Colonic mucosa (tissue), 4 donors: ENCODE results near the gene GP1BA. TPM values are rescaled to one million over a fixed set of nuclear protein-coding genes. Genes with fewer than 3 reads are reported as not detected.
"Not testable (repeated sequence)": the region's sequence is repeated elsewhere in the genome, so short reads cannot be mapped to it uniquely, and the experiment has no call there.

Source experiments
- DNase-seq: peaks from one replicate; pipeline ENCODE4 v3.0.0-alpha.2; 2020
- H3K27ac ChIP-seq: fragments of 200-600 bp; one replicate; pipeline ENCODE4 v1.8.0; 2021
- H3K27me3 ChIP-seq: fragments of 200-600 bp; one replicate; pipeline ENCODE4 v1.8.0; 2021
- H3K36me3 ChIP-seq: fragments of 200-600 bp; one replicate; pipeline ENCODE4 v1.8.0; 2021
- H3K4me1 ChIP-seq: fragments of 200-600 bp; one replicate; pipeline ENCODE4 v1.8.0; 2021; ENCODE audit warnings: mild to moderate bottlenecking
- H3K4me3 ChIP-seq: fragments of 200-600 bp; one replicate; pipeline ENCODE4 v1.8.0; 2021
- H3K9ac ChIP-seq, 2 donors: one replicate each; pipeline ENCODE4 v1.7.0; 2013; ENCODE audit warnings: control low read depth in 2 of 2, low read depth in 2 of 2, low read length in 2 of 2
- H3K9me3 ChIP-seq: fragments of 200-600 bp; one replicate; pipeline ENCODE4 v1.8.0; 2021
- intact Hi-C: fragments of 100-400 bp; cut with DNase I; formaldehyde crosslinking; loops from one replicate; pipeline ENCODE4 v1.14.1; 2022
- total RNA-seq, 2 donors: library from RNA; stranded (reverse); fragmentation: NEBNext Ultra II Directional in 1 of 2; extraction: Animal tissue kit (Norgen Biotek cat#: 25700) in 1 of 2; gene quantifications; one replicate each; pipeline ENCODE4 v1.2.1, GENCODE V29; 2021
- TF ChIP-seq, protein P1 (sequence below): fragments of 200-600 bp; IDR thresholded peaks from one replicate; pipeline ENCODE4 v1.8.0; 2022; ENCODE audit warnings: antibody characterized with exemption, mild to moderate bottlenecking
- donor health status: healthy.
- donor health status: DM: no; HTN: no; CAD: no.
- donor health status: DM: no; HTN: no; CAD: no.

Gene GP1BA
- total RNA-seq, 2 donors from 2014 or later, result not detected

DNA sequence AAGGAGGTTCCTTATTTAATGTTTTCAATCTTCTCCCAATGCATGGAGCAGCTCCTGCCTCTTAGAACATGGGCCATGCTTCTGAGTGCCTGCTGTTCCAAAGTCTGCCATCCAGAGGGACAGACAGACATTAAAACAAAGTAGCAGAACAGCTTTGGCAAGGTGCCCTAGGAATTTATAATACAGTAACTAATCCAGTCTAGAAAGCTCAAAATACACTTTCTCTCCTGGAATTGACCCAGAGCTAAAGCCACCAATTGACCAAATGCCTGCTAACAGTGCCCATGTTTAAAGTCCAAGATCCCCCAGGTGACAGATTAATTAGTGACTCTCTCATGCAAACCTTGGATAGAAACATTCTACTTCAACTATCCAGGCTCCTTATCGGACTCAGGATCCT is 18.1 kb upstream of the GP1BA start:
- Histone ChIP-seq H3K4me1 (no peaks in the 10 kb centered on the region), H3K9ac (no peak overlapping the region), H3K27ac (no peak overlapping the region), H3K4me3 (no peak overlapping the region), H3K36me3 (no peaks in the 10 kb centered on the region), H3K9me3 (no peaks in the 10 kb centered on the region), H3K27me3 (no peaks in the 10 kb centered on the region)
- no peak for DNase-seq
- TF ChIP-seq, protein P1, sequence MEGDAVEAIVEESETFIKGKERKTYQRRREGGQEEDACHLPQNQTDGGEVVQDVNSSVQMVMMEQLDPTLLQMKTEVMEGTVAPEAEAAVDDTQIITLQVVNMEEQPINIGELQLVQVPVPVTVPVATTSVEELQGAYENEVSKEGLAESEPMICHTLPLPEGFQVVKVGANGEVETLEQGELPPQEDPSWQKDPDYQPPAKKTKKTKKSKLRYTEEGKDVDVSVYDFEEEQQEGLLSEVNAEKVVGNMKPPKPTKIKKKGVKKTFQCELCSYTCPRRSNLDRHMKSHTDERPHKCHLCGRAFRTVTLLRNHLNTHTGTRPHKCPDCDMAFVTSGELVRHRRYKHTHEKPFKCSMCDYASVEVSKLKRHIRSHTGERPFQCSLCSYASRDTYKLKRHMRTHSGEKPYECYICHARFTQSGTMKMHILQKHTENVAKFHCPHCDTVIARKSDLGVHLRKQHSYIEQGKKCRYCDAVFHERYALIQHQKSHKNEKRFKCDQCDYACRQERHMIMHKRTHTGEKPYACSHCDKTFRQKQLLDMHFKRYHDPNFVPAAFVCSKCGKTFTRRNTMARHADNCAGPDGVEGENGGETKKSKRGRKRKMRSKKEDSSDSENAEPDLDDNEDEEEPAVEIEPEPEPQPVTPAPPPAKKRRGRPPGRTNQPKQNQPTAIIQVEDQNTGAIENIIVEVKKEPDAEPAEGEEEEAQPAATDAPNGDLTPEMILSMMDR, result no peak
- intact Hi-C loops, result loop anchor here (10.0 kb wide), 1 partner anchor 141 kb away; no protein-coding TSS in a partner anchor

DNA sequence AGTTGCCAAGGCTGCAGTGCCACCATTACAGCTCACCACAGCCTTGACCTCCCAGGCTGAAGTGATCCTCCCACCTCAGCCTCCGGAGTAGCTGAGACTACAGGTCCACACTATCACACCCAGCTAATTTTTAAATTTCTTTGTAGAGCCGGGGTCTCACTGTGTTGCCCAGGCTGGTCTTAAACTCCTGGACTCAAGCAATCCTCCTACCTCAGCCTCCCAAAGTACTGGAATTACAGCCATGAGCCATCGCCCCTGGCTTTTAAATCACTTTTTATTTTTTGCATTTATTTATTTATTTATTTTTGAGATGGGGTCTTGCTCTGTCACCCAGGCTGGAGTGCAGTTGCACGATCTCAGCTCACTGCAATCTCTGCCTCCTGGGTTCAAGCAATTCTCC is 17.5 kb upstream of the GP1BA start:
- not testable (repeated sequence) for H3K27me3 ChIP-seq, H3K27ac ChIP-seq, H3K4me1 ChIP-seq, H3K9me3 ChIP-seq, H3K4me3 ChIP-seq, DNase-seq, H3K36me3 ChIP-seq, H3K9ac ChIP-seq
- intact Hi-C loops, result loop anchor here (10.0 kb wide), 1 partner anchor 140 kb away; no protein-coding TSS in a partner anchor

DNA sequence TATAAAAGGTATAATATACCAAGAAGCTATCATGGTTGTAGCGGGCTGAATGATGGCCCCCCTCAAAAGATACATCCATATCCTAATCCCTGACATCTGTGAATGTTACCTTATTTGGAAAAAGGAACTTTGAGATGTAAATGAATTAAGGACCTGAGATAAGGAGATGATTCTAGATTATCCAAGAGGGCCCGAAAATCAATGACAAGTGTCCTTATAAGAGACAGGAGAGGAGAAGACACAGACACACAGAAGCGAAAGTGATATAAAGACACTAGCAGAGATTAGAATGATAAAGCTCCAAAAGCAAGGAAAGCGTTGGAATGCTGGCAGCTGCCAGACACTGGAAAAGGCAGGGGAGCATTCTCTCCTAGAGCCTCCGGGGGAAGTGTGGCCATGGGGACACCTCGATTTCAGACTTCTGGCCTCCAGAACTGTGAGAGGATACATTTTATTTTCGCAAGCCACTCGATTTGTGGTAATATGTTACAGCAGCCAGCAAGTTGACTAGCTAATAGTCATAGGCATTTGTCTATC is 12.5 kb upstream of the GP1BA start:
- H3K27ac ChIP-seq, result no peak overlapping the region
- H3K4me3 ChIP-seq, result no peak overlapping the region
- H3K27me3 ChIP-seq, result no peaks in the 10 kb centered on the region
- no peaks in the 10 kb centered on the region for H3K36me3 ChIP-seq
- intact Hi-C loops, result loop anchor here (10.0 kb wide), 1 partner anchor 135 kb away; no protein-coding TSS in a partner anchor
- no peak overlapping the region for H3K9ac ChIP-seq
- H3K4me1 ChIP-seq, result no peaks in the 10 kb centered on the region
- TF ChIP-seq, protein P1, result no peak
- H3K9me3 ChIP-seq, result no peaks in the 10 kb centered on the region
- no peak for DNase-seq

DNA sequence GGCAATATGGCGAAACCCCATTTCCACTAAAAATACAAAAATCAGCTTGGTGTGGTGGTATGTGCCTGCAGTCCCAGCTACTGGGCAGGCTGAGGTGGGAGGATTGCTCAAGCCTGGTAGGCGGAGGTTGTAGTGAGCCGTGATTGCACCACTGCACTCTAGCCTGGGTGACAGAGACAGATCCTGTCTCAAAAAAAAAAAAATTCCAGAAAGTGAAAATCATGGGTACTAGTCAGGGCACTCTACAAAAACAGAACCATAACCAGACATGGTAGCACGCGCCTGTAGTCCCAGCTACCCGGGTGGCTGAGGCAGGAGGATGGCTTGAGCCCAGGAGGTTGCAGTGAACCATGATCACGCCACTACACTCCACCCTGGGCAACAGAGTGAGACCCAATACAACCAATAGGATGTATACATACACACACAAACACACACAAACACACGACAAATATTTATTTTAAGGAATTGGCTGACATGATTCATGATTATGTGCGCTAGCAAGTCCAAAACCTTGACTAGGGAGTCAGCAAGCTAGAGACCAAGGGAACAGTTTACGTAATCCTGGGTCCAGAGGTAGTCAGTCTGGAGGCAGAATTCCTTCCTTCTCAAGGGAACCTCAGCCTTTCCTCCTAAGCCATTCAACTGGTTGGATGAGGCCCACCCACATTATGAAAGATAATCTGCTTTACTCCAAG is 11.6 kb upstream of the GP1BA start:
- Histone ChIP-seq H3K9me3 (no peaks in the 10 kb centered on the region), H3K27ac (no peak overlapping the region), H3K27me3 (no peaks in the 10 kb centered on the region), H3K4me1 (no peaks in the 10 kb centered on the region), H3K36me3 (no peaks in the 10 kb centered on the region), H3K9ac (no peak overlapping the region), H3K4me3 (no peak overlapping the region)
- TF ChIP-seq, protein P1, result no peak
- intact Hi-C loops, result no loop called here
- DNase-seq, result no peak

DNA sequence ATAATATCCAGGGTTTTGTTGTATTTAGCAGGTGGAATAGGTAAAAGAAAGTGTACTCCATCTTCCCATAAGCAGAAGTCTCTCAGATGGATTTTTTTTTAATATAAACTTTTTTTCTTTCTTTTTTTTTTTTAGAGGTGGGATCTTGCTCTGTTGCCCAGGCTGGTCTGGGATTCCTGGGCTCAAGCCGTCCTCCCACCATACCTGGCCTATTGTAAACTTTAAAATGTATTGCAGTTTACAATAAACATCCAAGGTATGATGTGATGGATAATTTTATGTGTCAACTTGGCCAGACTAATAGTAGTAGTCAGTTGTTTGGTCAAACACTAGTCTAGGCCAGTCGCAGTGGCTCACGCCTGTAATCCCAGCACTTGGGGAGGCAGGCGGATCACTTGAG is 10.8 kb upstream of the GP1BA start:
- intact Hi-C loops, result no loop called here
- Histone ChIP-seq H3K27me3 (no peaks in the 10 kb centered on the region), H3K4me1 (no peaks in the 10 kb centered on the region), H3K36me3 (no peaks in the 10 kb centered on the region), H3K27ac (no peak overlapping the region), H3K9me3 (no peaks in the 10 kb centered on the region), H3K4me3 (no peak overlapping the region), H3K9ac (no peak overlapping the region)
- DNase-seq, result no peak
- TF ChIP-seq, protein P1, result no peak

DNA sequence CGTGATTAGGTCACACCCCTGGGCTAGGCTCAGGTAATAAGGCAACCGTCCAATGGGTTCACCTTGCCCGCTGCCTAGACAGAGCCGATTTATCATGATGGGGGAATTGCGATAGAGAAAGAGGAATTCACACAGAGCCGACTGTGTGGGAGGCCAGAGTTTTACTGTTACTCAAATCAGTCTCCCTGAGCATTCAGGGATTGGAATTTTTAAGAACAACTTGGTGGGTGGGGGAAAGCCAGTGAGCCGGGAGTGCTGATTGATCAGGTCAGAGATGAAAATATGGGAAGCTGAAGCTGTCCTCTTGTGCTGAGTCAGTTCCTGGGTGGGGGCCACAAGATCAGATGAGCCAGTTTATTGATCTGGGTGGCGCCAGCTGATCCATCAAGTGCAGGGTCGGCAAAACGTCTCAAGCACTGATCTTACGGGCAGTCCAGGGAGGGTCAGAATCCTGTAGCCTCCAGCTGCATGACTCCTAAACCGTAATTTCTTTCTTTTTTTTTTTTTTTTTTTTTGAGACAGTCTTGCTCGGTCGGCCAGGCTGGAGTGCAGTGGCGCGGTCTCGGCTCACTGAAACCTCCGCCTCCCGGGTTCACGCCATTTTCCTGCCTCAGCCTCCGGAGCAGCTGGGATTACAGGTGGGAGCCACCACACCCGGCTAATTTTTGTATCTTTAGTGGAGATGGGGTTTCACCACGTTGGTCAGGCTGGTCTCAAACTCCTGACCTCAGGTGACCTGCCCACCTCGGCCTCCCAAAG is 5.3 kb upstream of the GP1BA start:
- H3K36me3 ChIP-seq, DNase-seq, H3K9ac ChIP-seq, H3K4me3 ChIP-seq, H3K4me1 ChIP-seq, H3K27me3 ChIP-seq, H3K27ac ChIP-seq, intact Hi-C loops, H3K9me3 ChIP-seq: not testable (repeated sequence)
